NCI-H1930 (cell line): Measurements from ENCODE around the gene AOPEP.
"Not testable (repeated sequence)": the region's sequence is repeated elsewhere in the genome, so short reads cannot be mapped to it uniquely, and the experiment has no call there.

Experiments used
- DNase-seq, 2 experiments: peaks; one replicate each; lab custom pipeline; 2025; lab: John Stamatoyannopoulos, UW

Gene AOPEP

DNA sequence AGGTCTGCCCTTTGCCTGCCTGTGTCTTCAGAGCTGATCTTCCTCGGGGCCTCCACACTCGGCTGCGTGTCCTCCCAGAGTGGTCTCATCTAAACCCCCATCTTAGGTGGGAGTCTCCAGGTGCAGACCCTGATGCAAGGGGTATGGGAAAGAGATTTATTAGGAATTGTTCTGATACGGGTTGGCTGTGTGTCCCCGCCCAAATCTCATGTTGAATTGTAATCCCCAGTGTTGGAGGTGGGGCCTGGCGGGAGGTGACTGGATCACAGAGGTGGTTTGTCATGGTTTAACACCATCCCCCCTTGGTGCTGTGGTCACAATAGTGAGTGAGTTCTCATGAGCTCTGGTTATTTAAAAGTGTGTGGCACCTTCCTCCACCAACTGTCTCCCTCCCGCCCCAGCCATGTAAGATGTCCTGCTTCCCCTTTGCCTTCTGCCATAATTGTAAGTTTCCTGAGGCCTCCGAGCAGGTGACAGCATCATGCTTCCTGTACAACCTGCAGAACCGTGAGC, 208.4 kb downstream of the AOPEP start:
- no peak for DNase-seq

DNA sequence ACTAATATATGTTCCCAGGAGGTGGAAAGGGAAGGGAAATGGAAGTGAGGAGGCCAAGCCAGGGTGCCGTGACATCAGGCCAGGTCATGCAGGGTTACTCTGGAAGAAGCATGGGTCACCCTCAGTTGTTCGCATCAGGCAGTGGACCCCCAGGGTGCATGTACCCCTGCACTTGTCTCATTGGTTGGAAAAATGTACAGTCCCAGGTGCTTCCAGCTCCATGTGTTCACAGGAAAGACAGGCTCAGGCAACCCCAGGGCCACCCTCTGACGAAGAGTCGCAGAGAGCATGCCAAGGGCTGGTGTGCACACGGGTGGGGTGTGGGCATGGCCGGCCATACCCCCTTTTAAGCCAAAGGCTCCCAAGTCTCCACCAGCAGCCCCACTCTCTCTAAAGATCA, 208.9 kb downstream of the AOPEP start:
- DNase-seq: no peak

DNA sequence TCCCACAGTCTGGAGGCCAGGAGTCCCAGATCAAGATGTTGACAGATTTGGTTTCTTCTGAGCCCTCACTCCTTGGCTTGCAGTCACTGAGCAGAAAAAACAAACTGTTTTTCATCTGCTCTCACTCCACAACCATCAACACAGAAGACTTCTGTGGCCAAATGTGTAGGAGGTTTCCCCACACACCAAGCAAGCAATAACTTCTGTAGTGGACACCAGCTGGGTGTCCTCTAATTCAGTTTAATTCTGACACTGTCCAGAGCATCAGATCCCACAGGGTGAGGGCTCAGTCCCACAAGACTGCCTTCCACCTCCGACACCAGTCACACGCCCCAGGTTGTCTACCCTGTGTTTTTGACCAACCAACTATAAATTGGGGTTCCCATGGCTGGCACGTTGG, 209.9 kb downstream of the AOPEP start:
- DNase-seq: no peak

DNA sequence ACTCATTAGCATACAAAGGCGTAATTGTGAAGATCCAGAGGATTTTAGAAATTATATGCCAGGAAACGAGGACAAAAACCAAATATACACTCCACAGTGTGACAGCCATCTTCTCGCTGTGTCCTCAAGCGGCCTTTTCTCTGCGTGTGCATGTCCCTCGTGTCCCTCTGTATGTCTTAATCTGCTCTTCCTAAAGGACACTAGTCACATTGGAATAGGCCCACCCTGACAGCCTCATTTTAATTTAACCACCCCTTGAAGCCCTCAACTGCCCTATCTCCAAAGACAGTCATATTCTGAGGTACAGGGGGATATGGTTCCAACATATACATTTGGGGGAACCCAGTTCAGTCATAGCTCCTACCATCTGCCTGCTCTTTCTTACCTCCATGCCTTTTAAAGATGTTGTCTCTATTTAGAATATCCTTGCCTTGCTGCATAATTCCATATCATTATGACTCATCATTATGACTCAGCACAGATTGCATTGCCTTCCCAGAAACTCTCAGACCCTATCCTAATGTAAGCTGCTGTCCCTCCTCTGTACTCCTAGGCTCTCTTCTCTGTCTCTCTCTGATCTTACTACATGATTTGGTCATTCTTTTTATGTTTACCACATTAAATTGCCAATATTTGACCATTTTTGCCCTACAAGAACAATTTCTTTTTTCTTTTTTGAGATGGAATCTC, 210.9 kb downstream of the AOPEP start:
- no peak for DNase-seq

DNA sequence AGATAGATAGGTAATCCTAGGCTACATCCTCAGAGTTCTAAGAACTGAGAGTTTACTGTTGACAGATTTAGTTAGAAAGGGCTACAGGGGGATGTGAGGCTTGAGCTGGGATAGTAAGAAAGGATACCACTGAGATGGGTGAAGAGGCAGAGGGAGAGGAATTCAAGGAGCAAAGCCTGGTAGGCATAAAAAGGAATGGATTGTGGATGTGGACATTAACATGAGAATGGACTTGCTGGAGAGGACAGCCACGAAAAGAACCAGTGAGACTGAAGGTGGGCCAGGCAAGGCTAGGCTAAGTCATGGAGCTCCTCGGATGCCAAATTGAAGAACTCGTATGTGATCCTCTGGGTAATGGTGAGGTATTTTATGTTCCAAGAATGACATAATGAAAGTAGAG, 211.9 kb downstream of the AOPEP start:
- no peak for DNase-seq

DNA sequence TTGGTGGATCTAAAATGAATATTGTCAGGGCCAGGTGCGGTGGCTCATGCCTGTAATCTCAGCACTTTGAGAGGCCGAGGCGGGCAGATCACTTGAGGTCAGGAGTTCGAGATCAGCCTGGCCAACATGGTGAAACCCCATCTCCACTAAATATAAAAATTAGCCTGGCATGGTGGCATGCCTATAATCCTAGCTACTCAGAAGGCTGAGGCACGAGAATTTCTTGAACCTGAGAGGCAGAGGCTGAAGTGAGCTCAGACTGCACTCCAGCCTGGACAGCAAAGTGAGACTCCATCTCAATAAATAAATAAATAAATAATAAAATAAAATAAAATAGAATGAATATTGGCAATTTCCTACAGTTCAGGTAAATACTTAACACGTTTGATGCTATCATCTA, 213.8 kb downstream of the AOPEP start:
- not testable (repeated sequence) for DNase-seq

DNA sequence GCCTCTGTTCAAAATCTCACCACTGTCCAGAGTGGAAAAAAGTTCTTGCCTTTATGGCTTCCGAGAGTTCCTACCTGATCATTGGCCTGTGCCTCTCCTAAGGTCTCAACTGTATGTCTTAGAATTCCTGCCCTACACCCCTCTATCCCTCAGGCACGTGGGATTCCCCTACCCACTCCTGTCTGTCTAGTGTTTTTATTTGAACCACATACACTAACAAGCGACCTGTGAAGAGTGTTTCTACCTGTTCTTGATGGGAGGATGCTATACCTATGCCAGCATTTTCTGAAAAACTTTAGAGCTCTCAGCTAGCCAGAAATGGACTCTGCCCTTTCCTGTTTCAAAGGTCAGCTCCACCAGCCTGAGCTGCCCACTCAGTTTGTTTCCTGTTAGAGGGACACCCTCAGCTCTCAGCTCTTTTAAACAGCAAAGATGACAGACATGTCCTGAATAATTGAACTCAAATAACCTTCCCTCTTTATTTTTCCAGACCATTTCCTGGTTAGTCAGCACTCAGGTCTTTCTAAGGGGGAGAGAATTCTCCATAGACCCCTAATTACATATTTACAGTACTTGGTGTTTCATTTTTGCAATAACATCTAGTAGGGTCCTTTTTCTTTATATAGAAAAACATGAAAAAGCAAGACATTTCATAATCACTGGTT, 214.8 kb downstream of the AOPEP start:
- DNase-seq: no peak

DNA sequence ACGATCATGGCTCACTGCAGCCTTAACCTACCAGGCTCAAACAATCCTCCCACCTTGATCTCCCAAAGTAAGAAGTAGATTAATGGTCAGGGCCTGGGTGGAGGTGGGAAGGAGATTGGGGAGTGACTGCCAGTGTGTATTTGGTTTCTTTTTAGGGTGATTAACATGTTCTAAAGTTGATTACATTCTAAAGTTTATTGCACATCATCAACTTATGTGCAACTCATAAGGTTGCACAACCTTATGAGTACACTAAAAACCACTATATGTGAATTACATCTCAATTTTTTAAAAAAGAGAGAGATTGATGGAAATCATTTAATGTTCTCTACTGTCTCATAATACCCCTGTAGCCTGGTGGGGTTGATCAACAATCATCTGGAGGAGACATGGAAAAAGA, 218.1 kb downstream of the AOPEP start:
- no peak for DNase-seq

DNA sequence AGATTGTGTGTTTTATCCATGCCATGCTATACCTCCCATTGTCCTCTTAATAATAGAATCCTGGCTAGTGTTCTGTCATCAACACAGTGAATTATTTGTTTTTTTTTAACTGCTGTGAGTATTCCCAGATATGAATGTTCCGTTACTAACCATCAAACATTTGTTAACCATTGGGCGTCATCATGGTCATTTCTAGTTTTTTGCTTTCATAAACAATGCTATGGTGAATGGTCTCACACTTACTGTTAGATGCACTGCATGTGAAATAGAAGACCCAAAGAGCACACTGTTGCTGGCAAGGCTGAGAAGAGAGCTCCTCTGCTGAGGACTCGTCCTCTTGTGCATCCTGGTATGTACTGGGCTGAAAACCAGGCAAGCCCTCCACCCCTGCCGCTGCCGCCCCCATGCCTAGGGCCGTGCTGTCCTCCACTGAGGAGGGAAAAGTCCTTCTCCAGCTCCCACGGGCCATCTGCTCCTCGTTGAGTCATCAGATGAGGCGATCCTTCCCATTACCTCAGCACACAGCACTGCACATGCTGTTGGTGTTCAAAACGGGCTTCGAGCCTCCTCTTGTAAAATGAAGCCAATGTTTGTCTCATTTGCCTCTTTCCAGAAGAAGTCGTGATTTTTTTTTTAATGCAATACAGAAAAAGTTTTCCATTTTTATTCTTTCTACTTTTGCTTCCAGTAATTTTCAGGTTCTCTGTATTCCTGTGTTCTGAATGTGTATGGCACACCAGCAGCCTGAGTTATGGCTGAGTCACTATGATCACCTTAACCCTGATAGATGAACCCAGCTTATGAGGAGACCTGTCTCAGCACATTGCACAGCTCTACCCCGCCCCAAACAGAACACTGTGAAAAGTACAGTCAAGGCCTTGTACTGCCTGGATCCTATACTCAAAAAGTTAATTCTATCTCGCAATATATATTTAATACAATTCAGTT, 219.0 kb downstream of the AOPEP start:
- no peak for DNase-seq

DNA sequence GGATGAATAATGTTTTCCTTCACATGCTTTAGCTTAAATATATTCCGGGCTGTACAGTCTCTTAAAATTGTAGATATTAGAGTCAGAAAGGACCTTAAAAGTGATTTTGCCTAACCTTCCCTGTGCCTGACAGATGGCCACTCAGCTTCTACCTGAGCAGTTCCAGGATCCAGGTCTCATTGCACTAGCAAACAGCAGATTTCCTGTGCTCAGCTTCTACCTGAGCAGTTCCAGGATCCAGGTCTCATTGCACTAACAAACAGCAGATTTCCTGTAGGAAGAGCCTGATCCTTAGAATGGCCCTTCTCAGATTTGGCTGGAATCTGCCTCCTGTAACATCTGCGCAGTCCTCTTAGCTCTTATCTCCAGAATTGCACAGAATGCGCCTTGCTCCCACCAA, 219.8 kb downstream of the AOPEP start:
- DNase-seq: no peak

DNA sequence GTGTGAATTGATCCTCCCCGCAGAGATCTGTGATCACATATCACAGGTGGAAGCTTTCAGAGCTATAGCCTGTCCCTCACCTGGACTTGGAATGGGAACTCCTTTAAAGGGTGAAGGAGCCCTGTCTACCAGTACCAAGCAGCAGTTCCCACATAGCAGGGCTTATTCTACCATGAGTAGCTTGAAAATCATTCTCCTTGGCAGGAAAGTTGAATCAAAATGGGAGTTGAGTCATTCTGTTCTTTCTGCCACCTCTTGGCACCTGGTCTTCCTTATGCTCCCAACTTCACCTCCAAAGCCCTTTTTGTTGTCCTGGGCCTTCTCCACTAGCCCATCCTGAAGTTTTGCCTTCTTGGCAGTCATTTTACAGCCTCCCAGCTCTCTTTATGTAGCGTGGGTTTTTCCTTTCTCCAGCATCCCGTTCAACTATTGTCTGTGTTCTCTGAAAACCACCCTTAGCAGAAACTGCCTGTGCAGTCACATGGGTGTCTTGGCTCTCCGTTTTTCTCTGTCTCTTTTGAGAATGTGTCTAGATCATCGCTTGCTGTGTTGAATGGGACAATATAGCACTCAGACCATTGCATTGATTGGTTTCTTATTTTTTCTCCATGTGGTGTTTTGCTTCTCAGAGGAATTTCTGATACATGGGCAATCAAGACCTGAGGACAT, 222.2 kb downstream of the AOPEP start:
- DNase-seq: no peak

DNA sequence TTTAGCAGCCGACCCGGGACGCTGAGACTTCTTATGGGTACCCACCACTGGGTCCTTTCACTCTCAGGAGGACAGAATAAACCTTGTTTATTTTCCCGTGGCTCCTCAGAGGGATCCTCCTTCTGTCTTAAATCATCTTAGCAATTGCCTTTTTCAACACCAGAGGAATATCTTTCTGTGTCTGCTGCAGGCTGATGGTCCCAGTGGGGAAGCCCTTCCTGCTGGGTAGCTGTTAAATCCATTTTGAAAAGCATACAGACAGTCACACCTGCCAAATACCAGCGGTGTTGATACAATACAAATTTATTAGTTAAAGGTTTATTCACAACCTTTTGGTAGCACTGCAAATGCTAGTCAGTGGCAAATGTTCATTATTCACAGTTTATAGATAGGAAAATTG, 222.9 kb downstream of the AOPEP start:
- DNase-seq: no peak

DNA sequence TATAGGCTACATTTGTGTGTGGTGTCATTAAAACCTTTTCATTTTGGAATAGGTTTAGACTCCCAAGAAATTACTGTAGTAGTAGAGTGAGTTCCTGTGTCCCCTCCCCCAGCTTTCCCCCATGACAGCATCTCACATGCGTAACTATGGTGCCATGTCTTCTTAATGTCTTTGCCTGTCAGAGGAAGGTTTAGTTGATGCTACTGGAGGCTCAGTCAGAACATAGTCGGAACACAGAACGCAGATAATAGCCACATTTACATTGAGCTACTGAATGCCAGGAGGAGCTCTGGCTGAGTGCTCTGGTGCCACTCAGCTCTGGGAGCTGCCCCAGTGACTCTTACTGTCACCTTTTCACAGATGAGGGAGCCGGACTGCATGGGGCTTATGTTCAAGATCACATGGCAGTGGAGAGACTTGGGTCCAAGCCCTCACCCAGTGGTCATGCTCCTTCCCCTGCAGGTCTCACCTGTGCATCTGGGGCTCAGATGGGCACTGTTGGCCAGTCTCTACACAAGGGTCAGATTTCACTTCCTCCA, 223.6 kb downstream of the AOPEP start:
- no peak for DNase-seq

DNA sequence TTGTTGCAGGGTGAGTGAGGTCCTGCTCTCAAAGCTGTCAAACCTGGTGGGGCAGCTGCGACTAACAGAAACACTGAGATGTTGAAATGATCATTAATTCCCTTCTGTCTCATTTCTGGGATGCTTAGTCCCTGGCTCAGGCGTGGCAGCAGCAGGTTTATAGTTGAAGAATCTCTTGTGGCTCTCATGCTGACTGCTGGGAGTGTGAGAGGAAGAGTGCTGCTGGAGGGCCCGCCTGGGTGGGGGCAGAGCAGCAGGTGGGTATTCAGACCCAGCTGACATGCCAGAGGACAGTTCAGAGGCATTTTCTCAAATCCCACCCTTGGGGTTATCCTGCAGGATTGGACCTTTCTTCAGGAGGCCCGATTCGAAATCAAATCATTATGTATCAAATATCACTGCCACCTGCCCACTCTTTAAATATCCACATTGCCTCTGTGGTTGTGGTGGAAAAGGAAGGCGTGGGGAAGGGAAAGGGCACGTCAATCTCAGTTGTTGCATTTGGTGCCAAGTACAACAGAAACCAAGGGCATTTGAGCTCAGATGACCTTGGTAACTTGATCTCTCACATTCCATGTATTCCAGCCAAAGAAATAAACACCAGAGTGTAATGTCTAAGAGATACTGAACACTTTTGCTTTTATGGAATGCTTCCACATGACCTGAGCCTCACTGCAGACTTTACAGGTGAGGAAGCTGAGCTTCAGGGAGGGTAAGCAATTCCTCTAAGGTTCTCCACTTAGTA, 224.3 kb downstream of the AOPEP start:
- no peak for DNase-seq

DNA sequence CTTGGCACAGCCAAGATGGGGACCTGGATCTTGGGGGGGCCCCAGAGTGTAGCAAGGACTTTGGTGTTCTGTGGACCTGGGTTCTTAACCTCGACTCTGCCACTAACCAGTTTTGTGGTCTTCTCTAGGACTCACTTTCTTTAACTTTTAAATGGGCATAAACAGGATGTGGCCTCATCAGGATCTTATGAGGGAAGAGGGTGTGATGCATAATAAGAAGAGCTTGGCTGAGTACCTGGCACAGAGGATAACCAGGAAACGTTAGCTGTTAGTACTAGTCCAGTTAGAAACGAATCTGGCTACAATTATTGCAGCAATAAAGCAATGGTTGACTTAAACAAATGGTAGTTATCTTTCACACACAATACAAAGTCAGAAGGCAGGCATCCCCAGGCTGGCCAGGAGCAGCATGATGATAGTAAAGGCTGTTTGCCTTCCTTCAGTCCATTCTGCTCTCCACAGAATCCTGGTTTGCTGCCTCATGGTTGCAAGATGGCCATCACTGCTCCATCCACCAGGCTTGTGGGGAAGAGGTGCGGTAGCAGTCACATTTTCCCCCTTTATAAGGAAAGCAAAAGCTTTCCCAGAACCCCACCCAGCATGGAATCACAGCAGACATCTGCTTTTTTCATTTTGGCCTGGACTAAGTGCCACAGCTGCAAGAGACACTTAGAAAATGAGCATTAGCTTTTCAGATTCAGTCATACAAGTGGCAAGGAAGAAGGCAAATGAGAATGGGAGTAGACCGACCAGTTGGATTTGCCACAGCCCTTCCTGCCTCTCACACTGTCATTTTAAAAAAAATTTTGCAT, 225.0 kb downstream of the AOPEP start:
- no peak for DNase-seq

DNA sequence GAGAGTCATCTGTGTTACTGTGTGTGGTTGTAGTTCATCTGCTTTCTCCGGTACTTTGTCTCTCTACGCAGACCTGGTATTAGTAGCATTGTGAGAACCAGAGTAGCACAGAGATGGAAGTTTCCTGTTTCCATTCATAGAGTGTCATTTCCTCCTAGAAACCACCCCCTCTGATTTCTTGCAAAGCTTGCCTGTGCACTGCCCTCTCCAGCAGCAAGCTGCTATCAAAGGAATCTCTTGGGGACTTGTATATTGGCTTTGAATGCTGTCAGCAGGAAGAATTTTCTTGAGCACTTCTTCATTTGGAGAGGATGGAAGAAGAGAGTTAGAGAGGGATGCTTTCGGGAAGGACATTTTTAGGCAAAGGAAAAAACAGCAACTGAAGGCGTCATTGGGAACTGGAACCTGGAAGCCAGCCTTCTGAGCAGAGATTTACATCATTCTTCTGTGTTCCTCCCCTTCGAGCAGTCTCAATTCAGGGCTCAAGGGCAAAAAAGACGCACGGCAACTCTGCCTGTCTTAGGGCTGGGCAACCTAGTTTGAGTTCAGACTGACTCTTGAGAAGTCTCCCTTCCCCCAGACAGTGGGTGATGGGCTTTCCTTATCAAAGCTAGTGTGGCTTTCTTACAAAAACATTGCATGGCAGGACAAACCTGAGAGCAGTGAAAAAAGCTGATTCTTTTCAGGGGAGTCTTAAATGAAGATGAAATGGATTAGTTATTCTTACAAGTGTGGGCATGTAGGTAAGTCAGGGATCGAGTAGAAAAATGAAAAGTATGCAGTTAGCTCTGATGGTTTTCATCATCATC, 226.3 kb downstream of the AOPEP start:
- no peak for DNase-seq

DNA sequence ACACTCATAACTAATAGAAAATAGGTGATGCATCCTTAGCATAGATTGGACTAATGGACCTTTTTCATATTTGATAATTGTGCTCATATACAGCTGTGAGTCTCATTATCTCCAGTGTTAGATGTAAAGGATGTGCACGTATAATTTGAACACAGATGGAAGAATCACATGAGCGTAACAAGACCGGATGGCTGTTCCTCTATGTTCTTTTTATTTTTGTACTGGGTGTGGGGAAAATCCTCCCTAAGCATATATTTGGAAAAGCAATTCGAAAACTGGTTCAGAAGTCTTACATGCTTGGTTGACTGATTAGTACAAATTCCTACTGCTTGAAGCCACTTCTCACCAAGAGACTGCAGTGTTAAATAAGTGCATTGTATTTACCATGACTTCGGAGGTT, 230.2 kb downstream of the AOPEP start:
- no peak for DNase-seq

DNA sequence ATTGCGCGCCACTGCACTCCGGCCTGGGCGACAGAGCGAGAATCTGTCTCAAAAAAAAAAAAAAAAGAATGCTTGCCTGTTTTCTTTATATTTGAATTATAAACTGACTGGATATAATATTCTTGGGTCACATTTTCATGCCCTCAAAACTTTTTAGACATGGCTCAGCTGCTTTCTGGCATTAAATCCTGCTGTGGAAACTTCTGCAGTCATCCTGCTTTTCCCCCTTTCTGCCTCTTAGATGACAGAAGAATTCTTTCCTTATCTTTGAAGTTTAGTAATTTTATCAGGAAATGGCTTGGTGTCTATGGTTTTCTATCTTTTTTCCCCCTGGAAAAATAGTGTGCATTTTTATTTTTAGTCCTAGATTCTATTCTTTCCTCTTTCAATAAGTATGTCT, 234.5 kb downstream of the AOPEP start:
- no peak for DNase-seq

DNA sequence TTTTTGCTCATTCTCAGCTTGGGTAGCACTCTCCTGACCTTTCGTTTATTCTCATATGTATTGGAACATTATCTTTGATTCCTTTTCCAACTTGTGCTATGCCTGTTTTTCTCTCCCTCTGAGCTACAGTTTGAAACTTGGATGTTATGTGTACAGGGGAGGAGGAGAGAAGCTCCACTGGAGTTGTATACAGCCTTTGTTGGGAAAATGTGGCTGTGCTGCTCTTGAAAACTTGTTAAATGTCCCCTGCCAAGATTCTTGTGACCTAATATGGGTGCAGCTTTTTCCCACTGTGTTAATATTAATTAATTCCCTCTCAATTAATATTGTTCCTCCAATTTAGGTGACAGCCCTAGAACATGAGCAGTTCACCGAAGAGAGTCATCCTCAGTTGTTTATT, 235.4 kb downstream of the AOPEP start:
- no peak for DNase-seq
